ENCODE measurements around the gene ECD. TPM values are rescaled to one million over a fixed set of nuclear protein-coding genes. Genes with fewer than 3 reads are reported as not detected.

ECD gene
- total RNA-seq, 1 donor: 33.2 TPM

DNA sequence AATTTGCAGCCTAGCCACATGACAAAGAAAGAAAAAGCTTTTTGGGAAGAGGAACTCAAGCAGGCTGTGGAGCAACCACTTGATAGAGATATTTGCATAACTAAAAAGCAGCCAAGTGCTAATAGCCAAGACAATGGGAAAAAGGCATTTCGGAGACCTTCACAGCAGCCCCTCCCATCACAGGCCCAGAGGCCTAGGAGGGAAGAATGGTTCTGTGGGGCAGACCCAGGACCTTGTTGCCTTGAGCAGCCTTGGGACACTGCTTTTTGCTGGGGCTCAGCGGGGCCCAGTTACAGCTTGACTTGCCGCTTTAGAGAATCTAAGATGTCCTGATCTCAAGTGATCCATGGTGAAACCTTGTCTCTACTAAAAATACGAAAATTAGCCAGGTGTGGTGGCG, 38.6 kb upstream of the ECD start:
- TF ChIP-seq, protein P1, sequence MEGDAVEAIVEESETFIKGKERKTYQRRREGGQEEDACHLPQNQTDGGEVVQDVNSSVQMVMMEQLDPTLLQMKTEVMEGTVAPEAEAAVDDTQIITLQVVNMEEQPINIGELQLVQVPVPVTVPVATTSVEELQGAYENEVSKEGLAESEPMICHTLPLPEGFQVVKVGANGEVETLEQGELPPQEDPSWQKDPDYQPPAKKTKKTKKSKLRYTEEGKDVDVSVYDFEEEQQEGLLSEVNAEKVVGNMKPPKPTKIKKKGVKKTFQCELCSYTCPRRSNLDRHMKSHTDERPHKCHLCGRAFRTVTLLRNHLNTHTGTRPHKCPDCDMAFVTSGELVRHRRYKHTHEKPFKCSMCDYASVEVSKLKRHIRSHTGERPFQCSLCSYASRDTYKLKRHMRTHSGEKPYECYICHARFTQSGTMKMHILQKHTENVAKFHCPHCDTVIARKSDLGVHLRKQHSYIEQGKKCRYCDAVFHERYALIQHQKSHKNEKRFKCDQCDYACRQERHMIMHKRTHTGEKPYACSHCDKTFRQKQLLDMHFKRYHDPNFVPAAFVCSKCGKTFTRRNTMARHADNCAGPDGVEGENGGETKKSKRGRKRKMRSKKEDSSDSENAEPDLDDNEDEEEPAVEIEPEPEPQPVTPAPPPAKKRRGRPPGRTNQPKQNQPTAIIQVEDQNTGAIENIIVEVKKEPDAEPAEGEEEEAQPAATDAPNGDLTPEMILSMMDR (IDR thresholded peaks at IDR 0.05; ENCODE audit: insufficient read depth, low read depth, low read length): no peak
- DNase-seq (ENCODE audit: low read depth): no peak
- no peak overlapping the region for H3K4me3 ChIP-seq (ENCODE audit: low read depth, low read length)

DNA sequence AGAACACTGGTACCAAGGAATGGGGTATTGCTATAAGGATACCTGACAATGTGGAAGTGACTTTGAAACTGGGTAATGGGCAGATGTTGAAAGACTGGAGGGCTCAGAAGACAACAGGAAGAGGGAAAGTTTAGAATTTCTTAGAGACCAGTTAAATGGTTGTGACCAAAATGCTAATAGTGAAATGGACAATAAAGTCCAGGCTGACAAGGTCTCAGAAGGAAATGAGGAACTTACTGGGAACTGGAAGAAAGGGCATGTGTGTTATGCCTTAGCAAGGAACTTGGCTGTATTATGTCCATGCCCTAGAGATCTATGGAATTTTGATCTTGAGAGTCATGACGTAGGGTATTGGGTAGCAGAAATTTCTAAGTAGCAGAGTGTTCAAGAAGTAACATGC, 38.1 kb upstream of the ECD start:
- H3K4me3 ChIP-seq (ENCODE audit: low read depth, low read length): no peak overlapping the region
- no peak for DNase-seq (ENCODE audit: low read depth)
- TF ChIP-seq, protein P1 (IDR thresholded peaks at IDR 0.05; ENCODE audit: insufficient read depth, low read depth, low read length): no peak

DNA sequence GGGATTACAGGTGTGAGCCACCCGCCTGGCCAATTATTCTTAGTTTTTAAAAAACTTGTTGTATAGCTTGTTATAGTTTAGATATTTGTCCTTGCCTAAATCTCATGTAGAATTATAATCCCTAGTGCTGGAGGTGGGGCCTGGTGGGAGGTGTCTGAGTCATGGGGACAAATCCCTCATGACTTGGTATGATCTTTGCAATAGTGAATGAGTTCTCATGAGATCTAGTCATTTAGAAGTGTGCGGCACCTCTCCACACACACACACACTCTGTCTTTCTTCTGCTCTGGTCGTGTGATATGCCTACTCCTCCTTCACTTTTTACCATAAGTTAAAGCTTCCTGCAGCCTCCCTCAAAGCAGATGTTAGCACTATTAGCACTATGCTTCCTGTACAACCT, 37.3 kb upstream of the ECD start:
- no peak for DNase-seq (ENCODE audit: low read depth)
- no peak overlapping the region for H3K4me3 ChIP-seq (ENCODE audit: low read depth, low read length)
- TF ChIP-seq, protein P1 (IDR thresholded peaks at IDR 0.05; ENCODE audit: insufficient read depth, low read depth, low read length): no peak

DNA sequence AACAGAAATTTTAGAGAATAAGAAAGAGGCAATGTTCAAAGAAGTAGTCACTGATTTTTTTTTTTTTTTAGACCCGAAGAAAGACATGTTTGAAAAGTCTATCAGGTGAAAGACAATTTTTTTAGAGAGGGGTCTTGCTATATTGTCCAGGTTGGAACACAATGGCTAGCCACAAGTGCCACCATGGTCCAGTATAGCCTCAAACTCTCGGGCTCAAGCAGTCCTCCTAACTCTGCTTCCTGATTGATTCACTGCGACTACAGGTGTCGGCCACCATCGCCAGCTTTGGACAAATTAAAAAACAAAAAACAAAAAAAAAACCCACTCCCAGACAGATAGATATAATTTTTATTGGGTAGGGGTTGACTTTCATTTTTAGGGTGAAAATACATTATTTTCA, 22.4 kb upstream of the ECD start:
- no peak for DNase-seq (ENCODE audit: low read depth)
- H3K4me3 ChIP-seq (ENCODE audit: low read depth, low read length): no peak overlapping the region

DNA sequence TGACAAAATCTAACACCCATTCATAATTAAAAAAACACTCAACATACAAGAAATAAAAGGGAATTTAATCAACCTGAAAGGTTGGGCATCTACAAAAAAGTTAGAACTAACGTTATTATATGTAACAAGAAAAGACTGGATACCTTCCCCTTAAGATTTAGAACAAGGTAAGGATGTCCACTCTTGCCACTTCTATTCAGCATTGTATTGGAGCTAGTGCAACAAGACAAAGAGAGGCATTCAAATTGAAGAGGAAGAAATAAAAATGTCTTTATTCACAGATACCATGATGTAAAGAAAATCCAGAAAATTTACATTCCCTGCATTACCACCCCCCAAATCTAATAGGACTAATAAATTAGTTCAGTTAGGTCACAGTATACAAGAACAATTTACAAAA, 18.5 kb upstream of the ECD start:
- TF ChIP-seq, protein P1 (IDR thresholded peaks at IDR 0.05; ENCODE audit: insufficient read depth, low read depth, low read length): no peak
- DNase-seq (ENCODE audit: low read depth): no peak
- no peak overlapping the region for H3K4me3 ChIP-seq (ENCODE audit: low read depth, low read length)

More for the DNA sequence above, 22.4 kb upstream of the ECD start:
- TF ChIP-seq, protein P1 (IDR thresholded peaks at IDR 0.05; ENCODE audit: insufficient read depth, low read depth, low read length): no peak

DNA sequence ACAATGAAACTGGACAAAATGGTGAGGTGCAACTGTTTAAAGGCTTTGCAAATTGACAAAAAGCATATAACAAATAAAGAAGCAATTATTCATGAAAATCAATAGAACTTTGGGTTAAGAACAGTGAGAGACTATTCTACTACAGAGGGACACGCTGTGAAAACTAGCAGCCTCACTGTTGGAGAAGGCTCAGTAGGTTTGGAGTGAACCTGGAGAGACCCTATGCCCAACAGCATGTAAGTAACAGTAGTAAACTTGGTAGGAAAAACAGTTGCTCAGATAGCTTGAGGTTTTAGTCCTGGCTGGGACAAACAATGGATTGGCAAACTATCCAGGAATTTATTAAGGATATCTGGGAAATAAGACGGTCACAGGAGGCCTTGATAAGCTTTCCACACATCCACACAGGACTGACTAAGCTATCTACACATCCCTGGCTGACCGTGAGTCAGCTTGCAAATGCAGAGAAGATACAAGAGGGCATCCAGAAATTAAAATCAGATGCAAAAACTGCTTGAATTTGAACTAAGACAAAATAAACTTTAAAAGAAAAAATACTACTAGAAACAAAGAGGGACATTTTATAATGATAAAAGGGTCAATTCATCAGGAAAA, 16.0 kb upstream of the ECD start:
- peak; percentile 40 for DNase-seq (ENCODE audit: low read depth)
- TF ChIP-seq, protein P1 (IDR thresholded peaks at IDR 0.05; ENCODE audit: insufficient read depth, low read depth, low read length): no peak

DNA sequence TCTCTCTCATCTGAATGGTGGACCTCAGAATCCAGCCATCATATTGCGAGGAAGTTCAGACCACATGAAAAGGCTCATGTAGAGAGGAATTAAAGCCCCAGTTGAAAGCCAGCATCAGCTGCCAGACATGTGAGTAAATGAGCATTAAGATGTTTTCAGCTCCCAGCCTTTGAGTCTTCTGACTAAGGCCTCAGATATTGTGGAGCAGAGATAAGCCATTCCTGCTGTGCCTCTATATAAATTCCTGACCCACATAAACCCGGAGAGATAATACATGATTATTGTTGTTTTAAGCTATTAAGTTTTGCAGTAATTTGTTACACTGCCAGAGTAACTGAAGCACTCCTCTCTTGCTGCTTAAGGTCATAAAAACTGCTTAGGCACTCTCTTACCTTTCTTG, 14.8 kb upstream of the ECD start:
- H3K4me3 ChIP-seq (ENCODE audit: low read depth, low read length): no peak overlapping the region
- peak; percentile 78 for DNase-seq (ENCODE audit: low read depth)

More for the DNA sequence above, 16.0 kb upstream of the ECD start:
- H3K4me3 ChIP-seq (ENCODE audit: low read depth, low read length): no peak overlapping the region

More for the DNA sequence above, 14.8 kb upstream of the ECD start:
- TF ChIP-seq, protein P1 (IDR thresholded peaks at IDR 0.05; ENCODE audit: insufficient read depth, low read depth, low read length): no peak

Data from fibroblast of villous mesenchyme (primary cell).